Measurements from ENCODE around the gene ELF5. TPM values are rescaled to one million over a fixed set of nuclear protein-coding genes. Genes with fewer than 3 reads are reported as not detected.

Gene ELF5
- total and polyA plus RNA-seq, 2 experiments from 2014 or later, result not detected

GRCh38 chr11:34534826-34535225 is 21.2 kb upstream of the ELF5 start:
- H3K27me3 ChIP-seq (replicated peaks; ENCODE audit: insufficient read depth), result peaks cover 62% of the 10 kb centered on the region
- no peak for DNase-seq
- no peaks in the 10 kb centered on the region for H3K4me1 ChIP-seq (ENCODE audit: insufficient read depth)
- no peaks in the 10 kb centered on the region for H3K9me3 ChIP-seq (ENCODE audit: low read depth)
- H3K9me2 ChIP-seq (ENCODE audit: insufficient read depth), result no peaks in the 10 kb centered on the region
- H3K79me2 ChIP-seq (ENCODE audit: insufficient read depth), result no peaks in the 10 kb centered on the region
- H2AFZ ChIP-seq, result no peak overlapping the region
- no peaks in the 10 kb centered on the region for H4K20me1 ChIP-seq (ENCODE audit: insufficient read depth)
- 19 to 29% methylated on average over 3 of the region's 3 CpGs for WGBS, 2 experiments (ENCODE audit: low coverage in 1 of 2, low lambda C conversion rate in 2 of 2, missing lambda C conversion rate in 2 of 2)
- H3K4me2 ChIP-seq (ENCODE audit: unreplicated experiment), result no peak overlapping the region
- H3F3A ChIP-seq (ENCODE audit: insufficient read depth), result no peaks in the 10 kb centered on the region
- H3K36me3 ChIP-seq (ENCODE audit: low read depth), result no peaks in the 10 kb centered on the region
- TF ChIP-seq EZH2phosphoT487 (IDR thresholded peaks at IDR 0.05; ENCODE audit: insufficient read depth, low read depth) (no peak), EZH2 (IDR thresholded peaks at IDR 0.05; ENCODE audit: insufficient read depth, poor library complexity, severe bottlenecking) (no peak)
- no peak overlapping the region for H3K4me3 ChIP-seq
- in situ Hi-C loops (cut with MboI), result no loop called here
- H3K27ac ChIP-seq, result no peak overlapping the region
- H3K9ac ChIP-seq, result no peak overlapping the region

DNA sequence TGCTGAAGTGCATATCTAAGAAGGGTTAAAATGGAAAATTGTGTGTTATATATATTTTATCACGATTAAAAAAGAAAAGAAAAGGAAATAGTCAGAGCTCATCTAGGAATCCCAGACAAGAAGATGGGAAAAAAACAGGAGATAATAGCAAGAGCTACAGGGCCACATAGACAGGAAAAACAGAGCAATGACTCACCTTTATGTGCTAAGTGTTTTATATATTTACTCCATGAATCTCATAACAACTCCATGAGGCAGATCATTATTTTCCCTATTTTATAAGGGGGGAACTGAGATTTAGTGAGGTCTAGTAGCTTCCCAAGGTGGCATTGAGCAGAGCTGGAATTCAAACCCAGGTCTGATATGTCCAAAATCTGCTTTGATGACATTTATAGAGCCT is 18.1 kb upstream of the ELF5 start:
- H3K4me3 ChIP-seq, result no peak overlapping the region
- H3K79me2 ChIP-seq (ENCODE audit: insufficient read depth), result no peaks in the 10 kb centered on the region
- peak; percentile 3 for DNase-seq

GRCh38 chr11:34530545-34531234 is 17.1 kb upstream of the ELF5 start:
- WGBS, 2 experiments (ENCODE audit: low coverage in 1 of 2, low lambda C conversion rate in 2 of 2, missing lambda C conversion rate in 2 of 2), result 63 to 71% methylated on average over 3 of the region's 3 CpGs
- in situ Hi-C loops (cut with MboI), result no loop called here
- H3K36me3 ChIP-seq (ENCODE audit: low read depth), result no peaks in the 10 kb centered on the region
- H3K27me3 ChIP-seq (replicated peaks; ENCODE audit: insufficient read depth), result peaks cover 50% of the 10 kb centered on the region
- H2AFZ ChIP-seq, result no peak overlapping the region
- TF ChIP-seq EZH2 (IDR thresholded peaks at IDR 0.05; ENCODE audit: insufficient read depth, poor library complexity, severe bottlenecking) (no peak), EZH2phosphoT487 (IDR thresholded peaks at IDR 0.05; ENCODE audit: insufficient read depth, low read depth) (no peak)
- H3K27ac ChIP-seq, result no peak overlapping the region
- H3K9ac ChIP-seq, result no peak overlapping the region
- no peak for DNase-seq
- no peak overlapping the region for H3K4me2 ChIP-seq (ENCODE audit: unreplicated experiment)
- no peaks in the 10 kb centered on the region for H4K20me1 ChIP-seq (ENCODE audit: insufficient read depth)
- no peaks in the 10 kb centered on the region for H3K9me3 ChIP-seq (ENCODE audit: low read depth)
- no peaks in the 10 kb centered on the region for H3F3A ChIP-seq (ENCODE audit: insufficient read depth)
- no peaks in the 10 kb centered on the region for H3K4me1 ChIP-seq (ENCODE audit: insufficient read depth)
- H3K4me3 ChIP-seq, result no peak overlapping the region
- H3K79me2 ChIP-seq (ENCODE audit: insufficient read depth), result no peaks in the 10 kb centered on the region
- no peaks in the 10 kb centered on the region for H3K9me2 ChIP-seq (ENCODE audit: insufficient read depth)

More for the DNA sequence above, 18.1 kb upstream of the ELF5 start:
- no peaks in the 10 kb centered on the region for H4K20me1 ChIP-seq (ENCODE audit: insufficient read depth)
- H3K4me2 ChIP-seq (ENCODE audit: unreplicated experiment), result no peak overlapping the region
- no peak for TF ChIP-seq EZH2 (IDR thresholded peaks at IDR 0.05; ENCODE audit: insufficient read depth, poor library complexity, severe bottlenecking)
- no peak for TF ChIP-seq EZH2phosphoT487 (IDR thresholded peaks at IDR 0.05; ENCODE audit: insufficient read depth, low read depth)
- H3F3A ChIP-seq (ENCODE audit: insufficient read depth), result no peaks in the 10 kb centered on the region
- H3K9ac ChIP-seq, result no peak overlapping the region
- in situ Hi-C loops (cut with MboI), result no loop called here
- H3K9me3 ChIP-seq (ENCODE audit: low read depth), result no peaks in the 10 kb centered on the region
- no peaks in the 10 kb centered on the region for H3K4me1 ChIP-seq (ENCODE audit: insufficient read depth)
- H3K27ac ChIP-seq, result no peak overlapping the region
- 15 to 18% methylated on average over 1 of the region's 1 CpG for WGBS, 2 experiments (ENCODE audit: low coverage in 1 of 2, low lambda C conversion rate in 2 of 2, missing lambda C conversion rate in 2 of 2)
- no peaks in the 10 kb centered on the region for H3K36me3 ChIP-seq (ENCODE audit: low read depth)
- no peaks in the 10 kb centered on the region for H3K9me2 ChIP-seq (ENCODE audit: insufficient read depth)
- H3K27me3 ChIP-seq (replicated peaks; ENCODE audit: insufficient read depth), result peaks cover 54% of the 10 kb centered on the region
- no peak overlapping the region for H2AFZ ChIP-seq

GRCh38 chr11:34529643-34530042 is 16.0 kb upstream of the ELF5 start:
- H2AFZ ChIP-seq, result no peak overlapping the region
- H3K4me3 ChIP-seq, result no peak overlapping the region
- H3K27ac ChIP-seq, result no peak overlapping the region
- no peak for DNase-seq
- peaks cover 44% of the 10 kb centered on the region for H3K27me3 ChIP-seq (replicated peaks; ENCODE audit: insufficient read depth)
- TF ChIP-seq EZH2phosphoT487 (IDR thresholded peaks at IDR 0.05; ENCODE audit: insufficient read depth, low read depth) (no peak), EZH2 (IDR thresholded peaks at IDR 0.05; ENCODE audit: insufficient read depth, poor library complexity, severe bottlenecking) (no peak)
- no peaks in the 10 kb centered on the region for H4K20me1 ChIP-seq (ENCODE audit: insufficient read depth)
- WGBS, 2 experiments (ENCODE audit: low coverage in 1 of 2, low lambda C conversion rate in 2 of 2, missing lambda C conversion rate in 2 of 2), result 45 to 52% methylated on average over 1 of the region's 1 CpG
- in situ Hi-C loops (cut with MboI), result no loop called here
- no peak overlapping the region for H3K9ac ChIP-seq
- H3K9me2 ChIP-seq (ENCODE audit: insufficient read depth), result no peaks in the 10 kb centered on the region
- H3K4me2 ChIP-seq (ENCODE audit: unreplicated experiment), result no peak overlapping the region
- H3F3A ChIP-seq (ENCODE audit: insufficient read depth), result no peaks in the 10 kb centered on the region
- H3K9me3 ChIP-seq (ENCODE audit: low read depth), result no peaks in the 10 kb centered on the region
- no peaks in the 10 kb centered on the region for H3K79me2 ChIP-seq (ENCODE audit: insufficient read depth)
- H3K36me3 ChIP-seq (ENCODE audit: low read depth), result no peaks in the 10 kb centered on the region
- no peaks in the 10 kb centered on the region for H3K4me1 ChIP-seq (ENCODE audit: insufficient read depth)
